Thoracic aorta (tissue), 2 donors: ENCODE data around the gene IQCH. TPM values are rescaled to one million over a fixed set of nuclear protein-coding genes. Genes with fewer than 3 reads are reported as not detected.

Experiments used
- ATAC-seq: fragments of 150-250 bp; one replicate; pipeline ENCODE4 v1.8.0; 2017; ENCODE audit warnings: low read depth; ENCODE audit not compliant: insufficient number of reproducible peaks, low FRiP score
- DNase-seq: peaks from one replicate; pipeline ENCODE4 v3.0.0-alpha.2; 2020; ENCODE audit warnings: low spot score
- H3K27ac ChIP-seq, 2 donors: fragments of 200-600 bp; sonication (generic); 1 replicate in 1 of 2; 2 replicates in 1 of 2; pipeline ENCODE4 v1.5.1; 2016; ENCODE audit warnings: mild to moderate bottlenecking in 2 of 2, moderate library complexity in 2 of 2
- H3K27me3 ChIP-seq: fragments of 200-600 bp; sonication (generic); replicated peaks from 2 replicates; pipeline ENCODE4 v1.6.0; 2016; ENCODE audit warnings: mild to moderate bottlenecking; ENCODE audit not compliant: insufficient read depth
- H3K36me3 ChIP-seq: fragments of 200-600 bp; sonication (generic); one replicate; pipeline ENCODE4 v1.5.1; 2016
- H3K4me1 ChIP-seq, 2 donors: fragments of 200-600 bp; sonication (generic); 1 replicate in 1 of 2; 2 replicates in 1 of 2; pipeline versions ENCODE4 v1.5.1 to v1.6.0; 2016; ENCODE audit warnings: low read depth in 2 of 2, mild to moderate bottlenecking in 1 of 2; ENCODE audit not compliant: control insufficient read depth in 1 of 2
- H3K4me3 ChIP-seq: fragments of 200-600 bp; sonication (generic); 2 replicates; pipeline ENCODE4 v1.5.1; 2016; ENCODE audit warnings: mild to moderate bottlenecking
- H3K9me3 ChIP-seq: fragments of 200-600 bp; sonication (generic); 2 replicates; pipeline ENCODE4 v1.5.1; 2016
- CTCF ChIP-seq: fragments of 200-600 bp; sonication (generic); IDR thresholded peaks from one replicate; pipeline ENCODE4 v1.5.1; 2019; ENCODE audit warnings: antibody characterized with exemption
- total RNA-seq, 2 donors: library from RNA; depleted of rRNA; stranded (reverse); fragments of >200 nt; gene quantifications; one replicate each; pipeline versions ENCODE4 v1.1.0 to v1.2.3, GENCODE V29; 2016

IQCH gene
- total RNA-seq, 2 donors from 2014 or later = 0.14 to 2.3 TPM

- no peak for TF ChIP-seq CTCF
- no peaks in the 10 kb centered on the region for H3K9me3 ChIP-seq
- no peaks in the 10 kb centered on the region for H3K36me3 ChIP-seq
- no peak overlapping the region for H3K27ac ChIP-seq
- H3K4me1 ChIP-seq = no peaks in the 10 kb centered on the region
- no peak overlapping the region for H3K4me3 ChIP-seq
- no peak for ATAC-seq
- H3K27me3 ChIP-seq = no peaks in the 10 kb centered on the region
- DNase-seq = no peak
Measured at GRCh38 chr15:67385971-67386370, 131.4 kb downstream of the IQCH start.

- no peak for TF ChIP-seq CTCF
- ATAC-seq (no peak), DNase-seq (no peak)
- H3K4me3 ChIP-seq = no peak overlapping the region
- no peaks in the 10 kb centered on the region for H3K36me3 ChIP-seq
- no peaks in the 10 kb centered on the region for H3K9me3 ChIP-seq
- no peaks in the 10 kb centered on the region for H3K27me3 ChIP-seq
- no peak overlapping the region for H3K27ac ChIP-seq
- H3K4me1 ChIP-seq = no peaks in the 10 kb centered on the region
Measured at GRCh38 chr15:67386947-67387346, 132.4 kb downstream of the IQCH start.

GRCh38 chr15:67389975-67390374 is 135.4 kb downstream of the IQCH start:
- Histone ChIP-seq H3K4me1 (no peaks in the 10 kb centered on the region), H3K27ac (no peak overlapping the region), H3K27me3 (no peaks in the 10 kb centered on the region), H3K9me3 (no peaks in the 10 kb centered on the region), H3K36me3 (no peaks in the 10 kb centered on the region), H3K4me3 (no peak overlapping the region)
- no peak for DNase-seq
- no peak for TF ChIP-seq CTCF
- ATAC-seq = no peak

- no peak overlapping the region for H3K4me3 ChIP-seq
- TF ChIP-seq CTCF = no peak
- H3K36me3 ChIP-seq = no peaks in the 10 kb centered on the region
- H3K27ac ChIP-seq = no peak overlapping the region
- no peaks in the 10 kb centered on the region for H3K9me3 ChIP-seq
- H3K27me3 ChIP-seq = no peaks in the 10 kb centered on the region
- no peaks in the 10 kb centered on the region for H3K4me1 ChIP-seq
- DNase-seq (no peak), ATAC-seq (no peak)
Measured at GRCh38 chr15:67394873-67395639, 140.5 kb downstream of the IQCH start.

DNA sequence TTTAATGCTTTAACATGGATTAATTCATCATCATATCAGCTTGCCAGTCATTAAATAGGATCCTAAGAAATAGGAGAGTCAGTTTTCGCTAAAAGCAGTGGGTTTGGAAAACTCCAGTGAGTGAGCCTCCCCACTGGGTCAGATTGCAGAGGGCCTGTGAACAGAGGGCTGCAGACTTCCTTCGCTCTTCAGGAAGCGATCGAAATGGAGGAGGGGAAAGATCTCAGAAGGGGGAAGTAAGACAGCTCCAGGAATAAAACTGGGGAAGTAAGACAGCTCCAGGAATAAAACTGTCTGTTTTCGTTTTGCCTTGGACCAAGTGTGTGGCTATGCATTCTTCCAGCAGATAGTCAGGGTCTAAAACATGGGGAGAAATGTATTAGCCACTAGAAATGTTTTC is 141.5 kb downstream of the IQCH start:
- no peak overlapping the region for H3K4me3 ChIP-seq
- H3K27ac ChIP-seq = no peak overlapping the region
- DNase-seq = no peak
- H3K27me3 ChIP-seq = no peaks in the 10 kb centered on the region
- H3K36me3 ChIP-seq = no peaks in the 10 kb centered on the region
- ATAC-seq = no peak
- no peak for TF ChIP-seq CTCF
- no peaks in the 10 kb centered on the region for H3K4me1 ChIP-seq
- H3K9me3 ChIP-seq = no peaks in the 10 kb centered on the region
